Measurements from ENCODE around the gene CNP.

- no peak for TF ChIP-seq CTCF (IDR thresholded peaks at IDR 0.05)
- TF ChIP-seq POLR2A (IDR thresholded peaks at IDR 0.05): no peak
Observed at GRCh38 chr17:41975099-41976083, 8.8 kb downstream of the CNP start.
